Endothelial cell of umbilical vein (primary cell): Measurements from ENCODE around the gene TMEM273. TPM values are rescaled to one million over a fixed set of nuclear protein-coding genes. Genes with fewer than 3 reads are reported as not detected.

Experiments
- BruUV-seq: library from RNA; stranded (reverse); fragments of 400-500 nt; replicated peaks from 2 replicates; lab custom pipeline; 2021; lab: Mats Ljungman, UMichigan
- CTCF ChIA-PET: fragments of 300-600, 350-600 bp; sonication (Branson Sonifier 250); formaldehyde crosslinking; loops from one replicate; lab custom pipeline; 2021; ENCODE audit warnings: antibody characterized with exemption, inconsistent platforms; lab: Charles Lee
- POLR2A ChIA-PET: fragments of 300-600, 350-600 bp; sonication (Branson Sonifier 250); formaldehyde crosslinking; loops from one replicate; lab custom pipeline; 2021; ENCODE audit warnings: antibody characterized with exemption, inconsistent platforms; lab: Charles Lee
- DNase-seq: peaks from one replicate; pipeline ENCODE4 v3.0.0-alpha.2; 2011; ENCODE audit warnings: low read depth, low spot score
- FAIRE-seq: peaks from 2 replicates; lab custom pipeline; 2011; peaks lifted over from hg19 to GRCh38; lab: Jason Lieb, UNC
- H2AFZ ChIP-seq: 2 replicates; pipeline ENCODE4 v1.6.0; 2012; ENCODE audit warnings: low read depth, low read length, control low read depth, inconsistent platforms
- H3K27ac ChIP-seq: 2 replicates; pipeline ENCODE4 v1.5.1; 2011; ENCODE audit warnings: low read depth, mild to moderate bottlenecking, control low read depth, low read length, moderate library complexity; ENCODE audit not compliant: insufficient read depth
- H3K27me3 ChIP-seq, 2 experiments: 2 replicates each; pipeline versions ENCODE4 v1.6.0 to v1.6.1; 2011; ENCODE audit warnings: low read length in 2 of 2, mixed read lengths in 1 of 2; ENCODE audit not compliant: control insufficient read depth in 2 of 2, insufficient read depth in 2 of 2
- H3K36me3 ChIP-seq, 2 experiments: 2 replicates in 1 of 2; 3 replicates in 1 of 2; pipeline ENCODE4 v1.5.1; 2011; ENCODE audit warnings: low read length in 2 of 2, mild to moderate bottlenecking in 1 of 2, moderate library complexity in 1 of 2; ENCODE audit not compliant: control insufficient read depth in 2 of 2, insufficient read depth in 2 of 2; ENCODE audit errors: extremely low read depth in 1 of 2
- H3K4me1 ChIP-seq: 3 replicates; pipeline ENCODE4 v1.5.1; 2011; ENCODE audit warnings: mild to moderate bottlenecking, low read length; ENCODE audit not compliant: control insufficient read depth, insufficient read depth; ENCODE audit errors: extremely low read depth
- H3K4me2 ChIP-seq: 2 replicates; pipeline ENCODE4 v1.6.1; 2011; ENCODE audit warnings: low read length, control low read depth, mixed read lengths; ENCODE audit not compliant: insufficient read depth
- H3K4me3 ChIP-seq, 3 experiments: fragments of 200-600 bp in 1 of 3; sonication (generic), shearing (Covaris generic) in 1 of 3; replicated peaks in 1 of 3; 2 replicates each; pipeline ENCODE4 v1.5.1; 2011 to 2016; ENCODE audit warnings: control low read depth in 3 of 3, low read length in 3 of 3, mild to moderate bottlenecking in 2 of 3, inconsistent platforms in 1 of 3, low read depth in 1 of 3, moderate library complexity in 1 of 3; ENCODE audit not compliant: insufficient read depth in 1 of 3
- H3K79me2 ChIP-seq: 2 replicates; pipeline ENCODE4 v1.6.0; 2012; ENCODE audit warnings: low read length, inconsistent platforms; ENCODE audit not compliant: control insufficient read depth, insufficient read depth
- H3K9ac ChIP-seq: replicated peaks from 2 replicates; pipeline ENCODE3; 2011; ENCODE audit warnings: low read length, control low read depth; ENCODE audit not compliant: insufficient read depth; ENCODE audit errors: extremely low read depth
- H3K9me1 ChIP-seq: replicated peaks from 3 replicates; pipeline ENCODE4 v1.6.0; 2011; ENCODE audit warnings: mild to moderate bottlenecking, low read length; ENCODE audit not compliant: control insufficient read depth, insufficient read depth; ENCODE audit errors: extremely low read depth
- H3K9me3 ChIP-seq: replicated peaks from 2 replicates; pipeline ENCODE4 v1.5.1; 2012; ENCODE audit warnings: low read length, inconsistent platforms; ENCODE audit not compliant: control insufficient read depth, insufficient read depth
- H4K20me1 ChIP-seq: replicated peaks from 2 replicates; pipeline ENCODE3; 2011; ENCODE audit warnings: mild to moderate bottlenecking, low read length; ENCODE audit not compliant: control insufficient read depth, insufficient read depth; ENCODE audit errors: extremely low read depth
- EZH2 ChIP-seq: IDR thresholded peaks from 2 replicates; pipeline ENCODE4 v1.6.1; 2012; ENCODE audit warnings: borderline replicate concordance, low read depth, mild to moderate bottlenecking, moderate library complexity, low read length, inconsistent platforms; ENCODE audit not compliant: severe bottlenecking
- FOS ChIP-seq: IDR thresholded peaks from 2 replicates; pipeline ENCODE4 v1.6.1; 2011; ENCODE audit warnings: mild to moderate bottlenecking, low read length, moderate library complexity, borderline replicate concordance; ENCODE audit not compliant: insufficient read depth
- GATA2 ChIP-seq: IDR thresholded peaks from 2 replicates; pipeline ENCODE4 v1.7.0; 2011; ENCODE audit warnings: low read depth, mild to moderate bottlenecking, moderate library complexity, mixed read lengths, low read length; ENCODE audit not compliant: insufficient read length, insufficient read depth
- JUN ChIP-seq: IDR thresholded peaks from 2 replicates; pipeline ENCODE4 v1.6.1; 2011; ENCODE audit warnings: borderline replicate concordance, low read depth; ENCODE audit not compliant: insufficient read length, insufficient read depth
- MAX ChIP-seq: IDR thresholded peaks from 2 replicates; pipeline ENCODE4 v1.6.1; 2011; ENCODE audit not compliant: insufficient read depth, insufficient read length
- MYC ChIP-seq: IDR thresholded peaks from one replicate; pipeline ENCODE4 v1.6.1; 2011; ENCODE audit warnings: mild to moderate bottlenecking, low read depth, low read length
- POLR2A ChIP-seq: IDR thresholded peaks from 2 replicates; pipeline ENCODE4 v1.6.1; 2012; ENCODE audit warnings: low read depth, mild to moderate bottlenecking, control low read depth, low read length
- POLR2AphosphoS5 ChIP-seq: IDR thresholded peaks from 2 replicates; pipeline ENCODE4 v1.6.1; 2012; ENCODE audit warnings: low read depth, mild to moderate bottlenecking, control low read depth, low read length, moderate library complexity; ENCODE audit not compliant: insufficient read depth
- dilution Hi-C: fragments of 300-500 bp; cut with MboI; formaldehyde crosslinking; loops from one replicate; pipeline ENCODE4 v1.15.0; 2019; ENCODE audit warnings: low sequenced_read_pairs; ENCODE audit not compliant: extremely low pct_ligation_motif_present
- intact Hi-C: fragments of 100-400 bp; cut with micrococcal nuclease; formaldehyde crosslinking; loops from one replicate; pipeline ENCODE4 v1.10.0; 2022
- polyA plus RNA-seq, 4 experiments: library from polyadenylated mRNA; depleted of rRNA in 3 of 4; stranded (reverse) in 3 of 4; unstranded in 1 of 4; fragments of >200 nt; gene quantifications; 2 replicates each; pipeline versions ENCODE4 v1.2.1 to v1.2.3, GENCODE V29; 2011 to 2012; ENCODE audit warnings: missing spikeins in 1 of 4
- total RNA-seq: library from RNA; stranded (reverse); gene quantifications from 2 replicates; pipeline ENCODE4 v1.2.3, GENCODE V29; 2021
- TF ChIP-seq, protein P1 (sequence below), 2 donors: IDR thresholded peaks; 1 replicate in 1 of 2; 2 replicates in 1 of 2; pipeline ENCODE4 v1.5.1; 2011; ENCODE audit warnings: low read length in 2 of 2, mild to moderate bottlenecking in 2 of 2, moderate library complexity in 2 of 2, control low read depth in 1 of 2, inconsistent platforms in 1 of 2, low read depth in 1 of 2; ENCODE audit not compliant: insufficient read depth in 1 of 2; ENCODE audit errors: extremely low read depth in 1 of 2

Gene TMEM273
- total and polyA plus RNA-seq, 2 donors (not counting 3 experiments of a cell fraction or from before 2014, with no cell fraction given): 1.9 to 3.7 TPM

GRCh38 chr10:49158404-49158803, 29.8 kb downstream of the TMEM273 start:
- Histone ChIP-seq H3K36me3 (no peaks in the 10 kb centered on the region), H3K4me2 (no peak overlapping the region), H3K9me1 (no peaks in the 10 kb centered on the region), H3K27me3 (no peaks in the 10 kb centered on the region), H3K4me1 (no peaks in the 10 kb centered on the region), H3K27ac (no peak overlapping the region), H4K20me1 (no peaks in the 10 kb centered on the region), H3K9ac (no peak overlapping the region), H3K9me3 (no peaks in the 10 kb centered on the region), H3K79me2 (no peaks in the 10 kb centered on the region), H2AFZ (no peak overlapping the region), H3K4me3 (no peak overlapping the region)
- no TSS peak for BruUV-seq
- DNase-seq (no peak), FAIRE-seq (no peak)
- TF ChIP-seq MAX (no peak), JUN (no peak), FOS (no peak)
- dilution Hi-C loops: no loop called here
- ChIA-PET CTCF (no interaction called here), POLR2A (no interaction called here)
- intact Hi-C loops: no loop called here

- no peaks in the 10 kb centered on the region for H3K9me3 ChIP-seq
- H3K79me2 ChIP-seq: no peaks in the 10 kb centered on the region
- no peaks in the 10 kb centered on the region for H3K27me3 ChIP-seq
- H4K20me1 ChIP-seq: no peaks in the 10 kb centered on the region
- no peak for DNase-seq
- H3K4me1 ChIP-seq: no peaks in the 10 kb centered on the region
- no peak overlapping the region for H2AFZ ChIP-seq
- intact Hi-C loops (no loop called here), dilution Hi-C loops (no loop called here)
- ChIA-PET CTCF (no interaction called here), POLR2A (no interaction called here)
- FAIRE-seq: no peak
- H3K4me2 ChIP-seq: no peak overlapping the region
- H3K9ac ChIP-seq: no peak overlapping the region
- no peaks in the 10 kb centered on the region for H3K36me3 ChIP-seq
- BruUV-seq: no TSS peak
- no peak overlapping the region for H3K4me3 ChIP-seq
- no peak overlapping the region for H3K27ac ChIP-seq
- TF ChIP-seq POLR2AphosphoS5: no peak
- no peak for TF ChIP-seq EZH2
- TF ChIP-seq FOS: no peak
- no peak for TF ChIP-seq MAX
- no peak for TF ChIP-seq JUN
- no peak for TF ChIP-seq GATA2
- TF ChIP-seq MYC: no peak
- TF ChIP-seq POLR2A: no peak
- TF ChIP-seq, protein P1, sequence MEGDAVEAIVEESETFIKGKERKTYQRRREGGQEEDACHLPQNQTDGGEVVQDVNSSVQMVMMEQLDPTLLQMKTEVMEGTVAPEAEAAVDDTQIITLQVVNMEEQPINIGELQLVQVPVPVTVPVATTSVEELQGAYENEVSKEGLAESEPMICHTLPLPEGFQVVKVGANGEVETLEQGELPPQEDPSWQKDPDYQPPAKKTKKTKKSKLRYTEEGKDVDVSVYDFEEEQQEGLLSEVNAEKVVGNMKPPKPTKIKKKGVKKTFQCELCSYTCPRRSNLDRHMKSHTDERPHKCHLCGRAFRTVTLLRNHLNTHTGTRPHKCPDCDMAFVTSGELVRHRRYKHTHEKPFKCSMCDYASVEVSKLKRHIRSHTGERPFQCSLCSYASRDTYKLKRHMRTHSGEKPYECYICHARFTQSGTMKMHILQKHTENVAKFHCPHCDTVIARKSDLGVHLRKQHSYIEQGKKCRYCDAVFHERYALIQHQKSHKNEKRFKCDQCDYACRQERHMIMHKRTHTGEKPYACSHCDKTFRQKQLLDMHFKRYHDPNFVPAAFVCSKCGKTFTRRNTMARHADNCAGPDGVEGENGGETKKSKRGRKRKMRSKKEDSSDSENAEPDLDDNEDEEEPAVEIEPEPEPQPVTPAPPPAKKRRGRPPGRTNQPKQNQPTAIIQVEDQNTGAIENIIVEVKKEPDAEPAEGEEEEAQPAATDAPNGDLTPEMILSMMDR (IDR thresholded peaks at IDR 0.05; ENCODE audit: extremely low read depth in 1 of 2, insufficient read depth in 1 of 2, low read depth in 1 of 2, low read length in 2 of 2): no peak
- no peaks in the 10 kb centered on the region for H3K9me1 ChIP-seq
Observed at GRCh38 chr10:49157229-49157628, 31.0 kb downstream of the TMEM273 start.
